Left lobe of liver (tissue), 2 donors: Measurements from ENCODE around the gene TXN. TPM values are rescaled to one million over a fixed set of nuclear protein-coding genes. Genes with fewer than 3 reads are reported as not detected.

Experiments used
- ATAC-seq: fragments of 200-7000 bp; cut with Tn5 transposase; one replicate; pipeline ENCODE4 v1.9.1; 2020; ENCODE audit warnings: mild to moderate bottlenecking, moderate library complexity
- DNase-seq: peaks from one replicate; pipeline ENCODE4 v3.0.0-alpha.2; 2020; ENCODE audit warnings: low spot score
- total RNA-seq: library from RNA; stranded (reverse); gene quantifications from one replicate; pipeline ENCODE4 v1.2.1, GENCODE V29; 2021
- donor health status: DM: no; HTN: no; CAD: no; lungs with moderate emphysema.
- donor health status: DM: no; HTN: yes; CAD: no.

The TXN gene
- total RNA-seq, result 111 TPM

- peak; percentile 91 for DNase-seq
- peak; percentile 90 for ATAC-seq
Observed at GRCh38 chr9:110256380-110257096, at the start of gene TXN. TSS of gene TXN (minus strand) at chr9:110256507. CDS start at chr9:110256435, 72 bp downstream.

GRCh38 chr9:110303133-110303532 lies 46.8 kb upstream of the TXN start:
- peak; percentile 54 for ATAC-seq
- no peak for DNase-seq

DNA sequence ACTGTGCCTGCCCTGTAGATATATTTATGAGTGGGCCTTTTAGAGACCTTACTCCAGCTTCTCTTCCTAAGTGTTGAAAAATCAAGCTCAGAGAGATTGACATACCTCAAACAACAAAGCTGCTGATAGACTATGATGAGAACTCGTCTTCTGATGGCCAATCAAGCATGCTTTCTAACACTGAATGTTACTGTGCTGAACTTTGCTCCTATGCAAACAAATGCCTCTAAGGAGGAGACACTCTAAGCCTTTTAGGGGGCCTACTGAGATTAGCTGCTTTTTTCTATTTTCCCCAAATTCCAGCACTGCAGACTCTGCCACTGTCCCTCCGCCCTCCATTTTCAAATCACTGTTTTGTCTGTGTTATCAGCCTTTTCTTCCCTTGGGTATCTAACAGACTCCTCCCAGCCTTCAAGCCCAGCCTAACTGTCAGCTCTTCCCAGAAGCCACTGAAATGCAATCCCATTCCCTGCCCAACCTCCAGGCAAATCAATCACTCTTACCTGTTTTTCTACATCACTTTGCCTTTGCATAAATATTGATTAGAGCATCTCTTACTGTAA lies 41.8 kb upstream of the TXN start:
- DNase-seq (no peak), ATAC-seq (no peak)

DNA sequence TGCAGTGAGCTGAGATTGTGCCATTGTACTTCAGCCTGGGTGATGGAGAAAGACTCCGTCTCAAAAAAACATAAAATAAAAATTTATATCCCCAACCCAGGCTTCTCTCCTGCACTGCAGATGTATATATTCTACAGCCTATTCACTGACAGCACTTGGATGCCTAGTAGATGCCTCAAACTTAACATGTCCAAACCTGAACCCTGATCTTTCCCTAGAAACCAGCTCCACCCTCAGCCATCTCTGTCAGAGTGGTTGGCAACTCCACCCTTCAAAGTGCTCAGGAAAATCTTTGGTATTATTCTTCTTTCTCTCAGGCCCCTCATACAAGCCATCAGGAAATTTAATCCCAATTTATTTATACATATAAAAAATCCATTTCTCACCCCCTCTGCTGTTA lies 36.9 kb upstream of the TXN start:
- DNase-seq (no peak), ATAC-seq (no peak)

DNA sequence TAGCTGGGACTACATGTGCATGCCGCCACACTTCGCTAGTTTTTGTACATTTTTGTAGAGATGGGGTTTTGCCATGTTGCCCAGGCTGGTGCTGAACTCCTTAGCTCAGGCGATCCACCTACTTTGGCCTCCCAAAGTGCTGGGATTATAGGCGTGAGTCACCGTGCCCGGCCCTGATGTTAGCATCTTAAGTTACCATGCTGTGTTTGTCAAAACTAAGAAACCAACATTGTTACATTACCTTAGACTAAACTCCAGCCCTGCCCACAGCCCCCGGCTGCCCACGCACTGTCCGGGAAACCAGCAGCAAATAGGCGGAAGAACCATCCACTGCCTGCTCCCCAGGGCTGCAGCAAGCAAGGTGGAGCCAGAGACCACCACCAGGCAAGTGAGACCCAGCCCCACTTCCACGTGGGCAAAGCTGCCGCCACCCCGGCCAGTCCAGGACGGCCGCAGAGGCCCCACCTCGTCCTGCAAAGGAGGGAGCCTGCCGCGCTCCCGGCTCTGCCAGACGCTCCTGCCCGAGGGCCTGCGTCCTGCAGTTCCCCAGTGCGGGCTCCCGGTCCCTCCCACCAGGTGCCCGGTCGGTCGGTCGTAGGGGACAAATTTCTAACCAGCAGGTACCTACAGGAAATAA lies 35.7 kb upstream of the TXN start:
- ATAC-seq, result no peak

DNA sequence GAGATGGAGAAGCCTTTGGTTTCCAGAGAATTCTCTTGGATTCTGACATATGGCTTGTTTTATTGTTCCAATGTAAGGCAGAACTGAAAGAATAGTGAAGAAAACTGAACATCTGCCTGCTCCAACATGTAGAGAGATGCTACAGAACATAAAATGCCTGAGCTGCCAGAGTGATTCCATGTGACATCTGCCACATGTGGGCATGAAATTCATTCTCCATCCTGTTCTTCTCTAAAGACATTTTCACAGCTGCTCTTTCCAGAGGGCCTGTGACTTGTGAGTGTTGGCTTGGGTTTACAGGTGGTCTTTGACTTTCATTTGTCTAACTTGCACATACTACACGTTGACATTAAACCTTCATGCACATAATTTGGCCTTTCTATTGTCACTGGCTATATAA lies 33.7 kb upstream of the TXN start:
- ATAC-seq (no peak), DNase-seq (no peak)

More for the DNA sequence above, 35.7 kb upstream of the TXN start:
- DNase-seq, result no peak

DNA sequence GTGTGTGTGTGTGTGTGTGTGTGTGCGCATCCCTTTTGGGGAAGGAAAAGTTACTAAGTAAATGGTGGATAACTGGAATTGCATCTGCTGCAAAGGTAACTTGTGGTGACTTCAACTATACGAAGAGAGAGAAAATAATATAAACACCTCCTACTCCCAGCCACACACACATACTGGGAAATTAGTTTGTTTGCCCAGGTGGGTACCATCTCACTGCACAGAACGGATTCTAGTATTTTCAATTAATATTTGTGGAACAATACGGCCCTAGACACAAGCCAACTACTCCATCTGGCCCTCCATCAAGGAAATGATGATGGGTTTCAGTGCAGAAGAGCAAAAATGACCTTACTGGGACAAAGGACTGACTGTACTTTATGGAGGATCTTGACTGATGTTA lies 32.2 kb upstream of the TXN start:
- ATAC-seq, result no peak
- no peak for DNase-seq

- DNase-seq (no peak), ATAC-seq (no peak)
Observed at GRCh38 chr9:110287289-110287680, 31.0 kb upstream of the TXN start.

DNA sequence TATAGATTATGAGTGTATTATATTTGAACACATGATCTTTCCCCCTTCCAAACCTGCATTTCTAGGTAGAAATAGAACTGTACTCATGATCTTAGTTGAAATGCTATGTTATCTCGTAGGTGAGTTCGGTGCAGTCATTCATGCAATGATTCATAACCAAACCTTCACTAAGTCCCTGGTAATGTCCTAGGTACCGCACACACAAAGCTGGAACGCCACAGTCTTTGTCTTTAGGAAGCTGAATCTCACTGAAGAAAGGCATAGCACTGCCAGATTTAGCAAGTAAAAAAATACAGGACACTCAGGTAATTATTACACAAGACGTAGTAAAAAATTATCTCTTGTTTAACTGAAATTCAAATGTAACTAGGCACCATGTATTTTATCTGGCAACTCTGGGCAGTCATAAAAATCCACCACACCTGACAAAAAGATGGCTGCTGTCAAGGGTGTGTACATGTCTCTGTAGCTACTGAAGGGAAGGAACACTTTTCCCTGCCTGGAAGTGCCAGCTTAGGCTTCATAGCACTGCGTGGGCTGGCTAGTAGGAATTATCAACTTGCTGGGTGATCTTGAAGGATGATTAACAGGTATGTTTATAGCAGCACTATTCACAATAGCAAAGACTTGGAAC lies 28.0 kb upstream of the TXN start:
- ATAC-seq (peak; percentile 35), DNase-seq (no peak)

DNA sequence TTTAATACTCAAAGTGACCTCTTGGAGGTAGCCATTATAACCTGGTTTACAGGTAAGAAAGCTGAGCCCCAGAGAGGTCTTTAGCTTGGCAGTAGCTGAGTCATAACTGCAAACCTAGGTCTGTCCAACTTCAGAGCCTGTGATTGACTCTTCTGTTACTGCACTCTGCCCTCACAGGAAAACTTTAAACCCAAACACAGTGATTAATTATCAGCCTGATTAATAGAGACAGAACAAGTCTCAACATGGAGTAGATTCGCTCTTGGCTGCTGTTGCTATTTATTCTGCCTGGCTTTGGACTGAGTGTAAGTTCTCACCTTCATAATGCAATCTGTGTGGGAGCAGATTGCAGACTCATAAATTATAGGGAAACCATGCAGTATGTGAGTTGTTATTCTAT lies 27.4 kb upstream of the TXN start:
- ATAC-seq, result peak; percentile 81
- no peak for DNase-seq

- ATAC-seq, result no peak
- no peak for DNase-seq
Observed at GRCh38 chr9:110282739-110283081, 26.4 kb upstream of the TXN start.

- DNase-seq, result no peak
- peak; percentile 63 for ATAC-seq
Observed at GRCh38 chr9:110282018-110282738, 25.9 kb upstream of the TXN start.

- no peak for ATAC-seq
- DNase-seq, result no peak
Observed at GRCh38 chr9:110278080-110278707, 21.9 kb upstream of the TXN start.

- ATAC-seq (no peak), DNase-seq (no peak)
Observed at GRCh38 chr9:110276781-110277180, 20.5 kb upstream of the TXN start.

DNA sequence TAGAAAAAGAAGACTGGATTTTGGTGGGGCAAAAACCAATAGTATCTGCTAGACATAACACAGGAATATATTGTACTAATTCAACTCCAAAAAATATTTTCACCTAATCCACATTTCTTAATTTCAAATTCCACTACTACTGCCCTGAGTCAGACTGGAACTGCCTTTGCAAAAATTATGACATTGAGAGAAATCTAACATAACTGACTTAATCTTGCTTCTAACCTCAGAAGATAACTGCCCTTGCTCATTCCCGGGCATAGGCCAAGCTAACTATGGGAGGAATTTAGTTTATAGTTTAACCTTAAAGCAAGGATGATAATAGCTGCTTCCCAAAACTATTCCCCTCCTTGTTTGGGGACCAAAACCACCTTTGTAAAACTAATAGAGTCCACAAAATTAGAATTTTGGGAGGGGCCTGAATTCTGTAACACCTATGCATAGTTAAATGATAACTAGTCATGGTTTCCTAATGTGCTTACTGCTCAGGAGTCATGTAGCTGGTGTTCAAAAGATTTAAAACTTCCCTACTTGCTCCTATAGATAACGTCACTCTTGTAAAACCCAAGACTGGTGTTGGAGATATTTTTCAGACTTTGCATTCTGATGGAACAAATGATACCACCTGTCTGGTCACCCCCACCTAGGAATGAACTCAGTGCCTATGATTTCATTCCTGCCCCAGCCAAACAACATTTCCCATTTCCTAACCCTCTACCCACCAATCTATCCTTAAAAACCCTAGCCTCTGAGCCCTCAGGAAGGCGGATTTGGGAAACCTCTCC lies 14.1 kb upstream of the TXN start:
- no peak for ATAC-seq
- no peak for DNase-seq

GRCh38 chr9:110266795-110267194 lies 10.5 kb upstream of the TXN start:
- ATAC-seq (no peak), DNase-seq (no peak)

GRCh38 chr9:110261632-110262031 lies 5.3 kb upstream of the TXN start:
- ATAC-seq (no peak), DNase-seq (no peak)

GRCh38 chr9:110260911-110261310 lies 4.6 kb upstream of the TXN start:
- no peak for ATAC-seq
- no peak for DNase-seq

- no peak for DNase-seq
Observed at GRCh38 chr9:110259566-110259965, 3.3 kb upstream of the TXN start.

DNA sequence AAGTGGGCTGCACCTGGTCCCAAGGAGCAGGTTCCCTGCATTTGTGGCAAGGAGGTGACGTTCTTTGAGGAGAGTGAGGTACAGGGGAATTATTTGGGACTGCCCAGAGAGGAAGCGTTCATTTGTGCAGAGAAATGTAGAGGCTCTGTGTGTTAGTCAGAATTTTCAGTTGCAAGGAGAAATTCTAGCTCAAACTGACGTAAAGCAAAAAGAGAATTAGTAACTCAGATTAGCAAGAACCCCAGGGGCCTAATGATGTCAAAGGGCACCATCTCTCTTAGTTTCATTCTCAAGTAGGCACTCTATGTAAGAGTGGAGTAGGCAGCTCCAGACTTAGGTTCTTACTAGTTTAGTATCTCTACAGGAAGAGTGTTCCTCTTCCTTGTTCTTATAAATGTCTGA lies 2.4 kb upstream of the TXN start:
- ATAC-seq (no peak), DNase-seq (no peak)

More at GRCh38 chr9:110259566-110259965, 3.3 kb upstream of the TXN start:
- ATAC-seq, result no peak
